Epithelial cell of prostate (primary cell): Measurements from ENCODE around the gene GSTA5.
"Not testable (repeated sequence)": the region's sequence is repeated elsewhere in the genome, so short reads cannot be mapped to it uniquely, and the experiment has no call there.

Experiments
- DNase-seq: peaks from one replicate; pipeline ENCODE4 v3.0.0-alpha.2; 2011; ENCODE audit warnings: low read depth, low spot score
- H3K27ac ChIP-seq: fragments of 450-650 bp; 2 replicates; pipeline ENCODE4 v1.5.1; 2017; ENCODE audit warnings: mild to moderate bottlenecking

Gene GSTA5

GRCh38 chr6:52799272-52799671 lies 41.3 kb downstream of the GSTA5 start:
- not testable (repeated sequence) for H3K27ac ChIP-seq, DNase-seq

GRCh38 chr6:52794366-52794765 lies 46.2 kb downstream of the GSTA5 start:
- not testable (repeated sequence) for H3K27ac ChIP-seq, DNase-seq

GRCh38 chr6:52790861-52791260 lies 49.8 kb downstream of the GSTA5 start:
- no peak overlapping the region for H3K27ac ChIP-seq
- no peak for DNase-seq

- H3K27ac ChIP-seq, DNase-seq: not testable (repeated sequence)
Observed at GRCh38 chr6:52789658-52790057, 51.0 kb downstream of the GSTA5 start.

GRCh38 chr6:52788478-52788877 lies 52.1 kb downstream of the GSTA5 start:
- no peak overlapping the region for H3K27ac ChIP-seq
- DNase-seq: no peak

GRCh38 chr6:52787917-52788316 lies 52.7 kb downstream of the GSTA5 start:
- no peak for DNase-seq
- H3K27ac ChIP-seq: no peak overlapping the region

GRCh38 chr6:52786249-52786956 lies 54.2 kb downstream of the GSTA5 start:
- no peak for DNase-seq
- H3K27ac ChIP-seq: no peak overlapping the region

- DNase-seq, H3K27ac ChIP-seq: not testable (repeated sequence)
Observed at GRCh38 chr6:52782696-52783274, 57.8 kb downstream of the GSTA5 start.

- not testable (repeated sequence) for H3K27ac ChIP-seq, DNase-seq
Observed at GRCh38 chr6:52782209-52782608, 58.4 kb downstream of the GSTA5 start.
